AG04449 (cell line): ENCODE data around the gene DENND5A.
"Not testable (repeated sequence)": the region's sequence is repeated elsewhere in the genome, so short reads cannot be mapped to it uniquely, and the experiment has no call there.

ENCODE experiments used
- CTCF ChIA-PET: fragments of 350-600 bp; formaldehyde crosslinking; extraction: SDS; loops from one replicate; lab custom pipeline; 2021; ENCODE audit warnings: antibody characterized with exemption; lab: Yijun Ruan, JAX
- POLR2A ChIA-PET: fragments of 400-600, 350-600 bp; formaldehyde crosslinking; extraction: SDS; loops from one replicate; lab custom pipeline; 2020; ENCODE audit warnings: antibody characterized with exemption, inconsistent platforms; lab: Yijun Ruan, JAX
- DNase-seq: peaks from one replicate; pipeline ENCODE4 v3.0.0-alpha.2; 2010; ENCODE audit warnings: low read depth, low spot score
- H3K4me3 ChIP-seq: 2 replicates; pipeline ENCODE4 v1.5.1; 2011; ENCODE audit warnings: low read depth, mild to moderate bottlenecking, control low read depth, low read length
- TF ChIP-seq, protein P1 (sequence below): IDR thresholded peaks from one replicate; pipeline ENCODE4 v1.5.1; 2011; ENCODE audit warnings: mild to moderate bottlenecking, moderate library complexity, low read length, control low read depth, inconsistent platforms; ENCODE audit not compliant: insufficient read depth; ENCODE audit errors: missing control alignments

DENND5A gene

DNA sequence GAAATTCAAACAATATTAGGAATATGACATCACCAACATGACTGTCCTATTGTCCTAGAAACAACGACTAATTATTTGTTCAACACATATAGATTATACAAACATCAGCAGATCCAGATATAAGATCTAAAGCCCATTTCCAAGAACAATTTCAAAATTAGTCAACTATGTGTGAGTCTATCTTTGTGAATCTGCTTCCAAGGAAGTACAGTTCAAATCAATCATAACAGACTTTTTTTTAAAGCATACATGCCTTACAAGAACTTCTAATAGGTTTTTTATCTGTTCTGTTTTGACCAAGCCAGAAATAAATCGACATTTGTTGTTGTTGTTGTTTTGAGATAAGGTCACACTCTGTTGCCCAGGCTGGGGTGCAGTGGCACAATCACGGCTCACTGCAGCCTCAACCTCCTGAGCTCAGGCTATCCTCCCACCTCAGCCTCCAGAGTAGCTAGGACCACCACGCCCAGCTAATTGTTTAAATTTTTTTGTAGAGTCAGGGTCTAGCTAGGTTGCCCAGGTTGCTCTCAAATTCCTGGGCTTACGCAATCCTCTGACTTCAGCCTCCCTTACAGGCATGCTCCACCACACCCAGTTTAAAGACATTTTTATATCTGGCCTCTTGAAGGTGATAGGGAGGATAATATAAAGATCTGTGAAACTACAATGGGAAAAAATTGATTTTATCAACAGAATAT is 54.8 kb downstream of the DENND5A start:
- no peak for DNase-seq
- TF ChIP-seq, protein P1, sequence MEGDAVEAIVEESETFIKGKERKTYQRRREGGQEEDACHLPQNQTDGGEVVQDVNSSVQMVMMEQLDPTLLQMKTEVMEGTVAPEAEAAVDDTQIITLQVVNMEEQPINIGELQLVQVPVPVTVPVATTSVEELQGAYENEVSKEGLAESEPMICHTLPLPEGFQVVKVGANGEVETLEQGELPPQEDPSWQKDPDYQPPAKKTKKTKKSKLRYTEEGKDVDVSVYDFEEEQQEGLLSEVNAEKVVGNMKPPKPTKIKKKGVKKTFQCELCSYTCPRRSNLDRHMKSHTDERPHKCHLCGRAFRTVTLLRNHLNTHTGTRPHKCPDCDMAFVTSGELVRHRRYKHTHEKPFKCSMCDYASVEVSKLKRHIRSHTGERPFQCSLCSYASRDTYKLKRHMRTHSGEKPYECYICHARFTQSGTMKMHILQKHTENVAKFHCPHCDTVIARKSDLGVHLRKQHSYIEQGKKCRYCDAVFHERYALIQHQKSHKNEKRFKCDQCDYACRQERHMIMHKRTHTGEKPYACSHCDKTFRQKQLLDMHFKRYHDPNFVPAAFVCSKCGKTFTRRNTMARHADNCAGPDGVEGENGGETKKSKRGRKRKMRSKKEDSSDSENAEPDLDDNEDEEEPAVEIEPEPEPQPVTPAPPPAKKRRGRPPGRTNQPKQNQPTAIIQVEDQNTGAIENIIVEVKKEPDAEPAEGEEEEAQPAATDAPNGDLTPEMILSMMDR = no peak
- no peak overlapping the region for H3K4me3 ChIP-seq
- ChIA-PET CTCF (interaction anchor here (0.6 to 1.2 kb wide), 2 partner anchors 188 to 298 kb away, joined by 3 to 4 read pairs; no protein-coding TSS in a partner anchor), POLR2A (interaction anchor here (1.3 kb wide), 1 partner anchor 16 kb away, joined by 3 read pairs; no protein-coding TSS in a partner anchor)

DNA sequence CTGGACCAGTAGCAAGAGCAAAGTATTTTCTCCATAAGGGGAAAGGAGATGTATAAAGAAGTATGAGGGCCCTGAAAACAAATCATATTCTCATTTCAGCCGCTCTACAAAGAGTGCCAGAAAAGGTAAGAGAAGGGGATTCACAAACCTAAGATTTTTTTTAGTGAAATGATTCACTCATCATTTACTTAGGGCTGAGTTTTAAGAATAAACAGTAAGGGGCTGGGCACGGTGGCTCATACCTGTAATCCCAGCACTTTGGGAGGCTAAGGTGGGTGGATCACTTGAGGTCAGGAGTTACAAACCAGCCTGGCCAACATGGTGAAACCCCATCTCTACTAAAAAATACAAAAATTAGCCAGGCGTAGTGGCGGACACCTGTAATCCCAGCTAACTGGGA is 55.5 kb downstream of the DENND5A start:
- DNase-seq, H3K4me3 ChIP-seq, CTCF ChIA-PET, POLR2A ChIA-PET: not testable (repeated sequence)

DNA sequence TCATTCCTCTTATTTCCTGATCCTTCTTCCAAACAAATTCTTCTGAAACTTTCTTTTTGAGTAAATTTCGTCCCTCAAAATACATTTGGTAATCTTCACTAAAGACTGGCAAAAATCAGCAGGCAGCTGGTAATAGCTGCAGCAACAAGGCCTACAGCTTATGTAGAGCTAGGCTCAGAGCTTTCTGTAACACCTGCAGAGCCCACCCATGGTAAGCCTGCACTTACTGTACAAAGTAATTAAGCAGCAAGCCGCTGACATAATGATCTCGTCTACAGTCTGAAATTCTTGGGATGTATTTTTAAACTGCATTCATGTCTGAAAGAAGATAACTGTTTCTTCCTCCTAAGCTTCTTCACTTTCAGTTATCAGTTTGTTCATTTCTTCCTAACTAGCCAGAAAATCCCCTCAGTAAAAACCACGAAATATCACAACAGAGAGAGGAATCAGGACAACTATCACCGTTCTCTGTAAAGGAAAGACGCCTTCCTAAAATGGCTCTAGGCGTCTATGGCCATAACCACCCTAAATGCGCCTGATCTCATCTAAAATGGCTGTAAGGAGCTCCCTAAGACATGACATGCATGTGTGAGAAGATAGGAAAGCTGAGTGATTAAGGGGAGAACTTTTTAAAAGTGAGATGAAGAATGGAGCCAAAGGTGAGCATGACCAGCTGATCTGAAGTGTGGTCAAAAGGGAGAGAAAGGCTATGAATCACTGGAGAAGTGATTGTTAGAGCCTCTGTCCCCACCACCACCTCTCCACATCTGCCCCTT is 56.2 kb downstream of the DENND5A start:
- ChIA-PET CTCF (interaction anchor here (0.7 to 1.3 kb wide), 3 partner anchors 10 to 227 kb away, joined by 3 read pairs; no protein-coding TSS in a partner anchor), POLR2A (no interaction called here)
- TF ChIP-seq, protein P1 = no peak
- no peak for DNase-seq
- no peak overlapping the region for H3K4me3 ChIP-seq

DNA sequence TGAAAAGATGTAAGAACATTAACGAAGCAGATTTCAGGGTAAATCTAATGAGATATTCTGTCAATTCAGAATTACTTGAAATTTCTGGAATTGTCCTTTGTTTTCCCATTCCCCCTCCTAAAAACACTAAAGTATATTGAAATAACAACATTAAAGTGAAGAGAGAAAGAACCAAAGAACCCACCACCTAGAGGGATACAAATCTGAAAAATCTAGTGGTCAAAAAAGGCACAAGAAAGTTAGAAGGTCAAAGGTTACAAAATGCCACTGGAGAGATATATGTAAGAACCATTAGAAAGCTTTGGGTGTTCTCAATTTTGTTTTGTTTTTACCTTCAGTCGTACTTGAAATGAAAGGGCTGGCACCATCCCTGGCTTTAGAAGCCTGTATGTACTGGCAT is 57.9 kb downstream of the DENND5A start:
- no peak overlapping the region for H3K4me3 ChIP-seq
- TF ChIP-seq, protein P1 = no peak
- ChIA-PET CTCF (interaction anchor here (1.3 kb wide), 1 partner anchor 12 kb away, joined by 3 read pairs; no protein-coding TSS in a partner anchor), POLR2A (interaction anchor here (0.6 kb wide), 1 partner anchor 11 kb away, joined by 3 read pairs; no protein-coding TSS in a partner anchor)
- no peak for DNase-seq

DNA sequence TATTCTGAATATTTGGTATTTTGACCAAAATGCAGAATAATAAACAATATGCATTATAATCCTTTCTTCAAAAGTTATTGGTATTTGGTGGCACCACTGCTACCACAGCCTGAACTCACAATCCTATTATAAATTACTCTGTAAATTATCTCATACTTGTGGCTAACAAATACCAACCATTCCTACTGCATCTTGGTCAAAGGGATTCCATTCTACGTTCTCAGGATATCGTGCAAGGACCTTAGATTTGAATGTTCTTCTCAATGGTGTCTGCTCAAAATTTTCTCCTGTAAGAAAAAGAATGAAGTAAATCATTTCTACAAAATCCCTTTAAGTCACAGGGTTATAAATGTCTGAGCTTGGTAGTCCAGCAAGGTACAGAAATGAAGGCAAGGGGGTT is 58.7 kb downstream of the DENND5A start:
- CTCF ChIA-PET = no interaction called here
- H3K4me3 ChIP-seq = no peak overlapping the region
- POLR2A ChIA-PET = interaction anchor here (0.6 kb wide), 1 partner anchor 11 kb away, joined by 3 read pairs; no protein-coding TSS in a partner anchor
- TF ChIP-seq, protein P1 = no peak
- DNase-seq = peak; percentile 50

DNA sequence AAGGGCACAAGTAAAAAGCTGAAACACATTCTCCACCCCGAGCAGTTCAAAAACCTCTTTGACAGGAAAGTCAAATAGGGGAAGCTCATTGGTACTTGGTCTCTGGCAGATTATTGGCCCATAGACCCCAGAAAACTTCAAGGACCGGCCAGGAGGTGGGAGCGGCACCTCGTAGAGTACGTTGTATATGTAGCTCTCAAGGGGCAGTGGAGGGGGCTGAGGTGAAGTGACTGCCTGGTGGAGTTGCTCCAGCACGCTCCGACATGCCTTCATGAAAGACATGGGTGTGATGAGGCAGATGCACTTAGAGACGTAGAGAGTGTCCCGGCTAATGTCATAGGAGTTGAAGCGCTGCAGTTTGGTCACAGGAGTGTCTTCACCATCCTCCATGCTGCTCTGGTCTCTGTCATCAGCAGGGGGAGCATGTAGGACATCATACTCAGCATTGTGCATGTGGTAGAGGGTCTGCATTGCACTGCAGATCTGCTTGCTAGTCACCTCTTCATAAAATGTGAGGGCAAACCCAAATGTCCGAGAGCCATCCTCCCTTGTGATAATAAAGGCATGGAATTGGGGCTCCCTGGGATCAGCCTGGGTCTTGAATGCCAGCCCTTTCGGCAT is 61.3 kb downstream of the DENND5A start:
- POLR2A ChIA-PET = no interaction called here
- H3K4me3 ChIP-seq = no peak overlapping the region
- CTCF ChIA-PET = interaction anchor here (1.4 kb wide), 1 partner anchor 9 kb away, joined by 3 read pairs; no protein-coding TSS in a partner anchor
- no peak for DNase-seq
- TF ChIP-seq, protein P1 = no peak
